RKO (cell line): ENCODE results near the gene KRT3.

Source experiments
- DNase-seq: peaks from one replicate; pipeline ENCODE4 v3.0.0-alpha.2; 2016; ENCODE audit warnings: low spot score

The KRT3 gene

GRCh38 chr12:52813885-52814709 is 18.2 kb upstream of the KRT3 start, which contains the start of gene KRT4:
KRT4 (minus strand) TSS chr12:52814116; CDS start chr12:52814058, 58 bp downstream.
- DNase-seq: no peak

GRCh38 chr12:52813203-52813819 is 17.4 kb upstream of the KRT3 start:
- no peak for DNase-seq

- DNase-seq: no peak
Measured at GRCh38 chr12:52812749-52813148, 16.8 kb upstream of the KRT3 start.

- no peak for DNase-seq
Measured at GRCh38 chr12:52812073-52812400, 16.1 kb upstream of the KRT3 start.

GRCh38 chr12:52811191-52812072 is 15.5 kb upstream of the KRT3 start:
- no peak for DNase-seq

GRCh38 chr12:52810554-52810953 is 14.6 kb upstream of the KRT3 start:
- DNase-seq: no peak

GRCh38 chr12:52809166-52809565 is 13.2 kb upstream of the KRT3 start:
- DNase-seq: no peak

- DNase-seq: no peak
Measured at GRCh38 chr12:52808573-52809160, 12.8 kb upstream of the KRT3 start.

- DNase-seq: no peak
Measured at GRCh38 chr12:52807544-52808470, 11.9 kb upstream of the KRT3 start.

- no peak for DNase-seq
Measured at GRCh38 chr12:52806821-52807543, 11.1 kb upstream of the KRT3 start.

- no peak for DNase-seq
Measured at GRCh38 chr12:52806169-52806811, 10.4 kb upstream of the KRT3 start.

- no peak for DNase-seq
Measured at GRCh38 chr12:52805739-52806138, 9.8 kb upstream of the KRT3 start.

- DNase-seq: no peak
Measured at GRCh38 chr12:52805000-52805399, 9.1 kb upstream of the KRT3 start.

- no peak for DNase-seq
Measured at GRCh38 chr12:52802442-52802841, 6.5 kb upstream of the KRT3 start.

GRCh38 chr12:52801773-52802172 is 5.9 kb upstream of the KRT3 start:
- no peak for DNase-seq

- DNase-seq: no peak
Measured at GRCh38 chr12:52800259-52800917, 4.5 kb upstream of the KRT3 start.

- DNase-seq: no peak
Measured at GRCh38 chr12:52799505-52800211, 3.7 kb upstream of the KRT3 start.

- peak; percentile 20 for DNase-seq
Measured at GRCh38 chr12:52798671-52799504, 3.0 kb upstream of the KRT3 start.
